Measurements from ENCODE around the gene ETF1. TPM values are rescaled to one million over a fixed set of nuclear protein-coding genes. Genes with fewer than 3 reads are reported as not detected.
A peak's percentile ranks its signal among the peaks of the same experiment; 100 is the strongest.

ETF1 gene
- total RNA-seq, 1 donor from 2014 or later, result 116 TPM

DNA sequence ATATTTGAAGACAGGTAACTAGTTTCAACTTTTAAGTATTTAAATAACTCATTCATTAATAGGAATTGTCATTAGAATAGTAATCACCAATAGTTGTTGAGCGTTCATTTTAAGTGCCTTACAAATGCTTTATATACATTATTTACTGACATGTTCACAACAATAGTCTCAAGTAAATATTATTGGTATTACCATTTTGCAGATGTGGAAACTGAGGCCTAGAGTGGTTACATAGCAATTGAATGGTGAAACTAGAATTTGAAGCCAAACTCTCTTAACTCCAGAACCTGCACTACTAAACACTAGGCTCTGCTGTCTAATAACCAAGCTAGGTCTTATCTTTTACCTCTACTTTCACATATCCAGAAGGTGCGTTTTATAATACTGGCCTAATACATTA is 37.0 kb upstream of the ETF1 start:
- no peaks in the 10 kb centered on the region for H3K36me3 ChIP-seq
- H3K9ac ChIP-seq, result no peak overlapping the region
- H3K4me1 ChIP-seq, result no peaks in the 10 kb centered on the region
- H3K36me3 Mint-ChIP-seq, result no peaks in the 10 kb centered on the region
- H3K9me3 Mint-ChIP-seq, result no peaks in the 10 kb centered on the region
- peaks cover 5% of the 10 kb centered on the region for H3K4me1 Mint-ChIP-seq
- no peak overlapping the region for H3K27ac Mint-ChIP-seq
- no peak overlapping the region for H3K4me2 ChIP-seq
- H3F3A ChIP-seq (ENCODE audit: low read depth), result peaks cover 20% of the 10 kb centered on the region
- DNase-seq (ENCODE audit: low spot score), result no peak
- TF ChIP-seq EZH2phosphoT487 (IDR thresholded peaks at IDR 0.05), result no peak
- no peaks in the 10 kb centered on the region for H3K27me3 ChIP-seq
- H2AFZ ChIP-seq (replicated peaks), result no peak overlapping the region
- H4K20me1 ChIP-seq (ENCODE audit: low read depth), result peaks cover under 1% of the 10 kb centered on the region
- H3K79me2 ChIP-seq (ENCODE audit: low read depth), result peaks cover 2% of the 10 kb centered on the region
- no peaks in the 10 kb centered on the region for H3K9me3 ChIP-seq (ENCODE audit: low read depth)
- no peak overlapping the region for H3K4me3 Mint-ChIP-seq
- H3K27me3 Mint-ChIP-seq (ENCODE audit: insufficient read depth, low read depth), result peaks cover 4% of the 10 kb centered on the region
- H3K27ac ChIP-seq, result no peak overlapping the region
- no peak overlapping the region for H3K4me3 ChIP-seq

- H2AFZ ChIP-seq (replicated peaks), result no peak overlapping the region
- Mint-ChIP-seq H3K27me3 (ENCODE audit: insufficient read depth, low read depth) (peaks cover 4% of the 10 kb centered on the region), H3K4me1 (peaks cover 9% of the 10 kb centered on the region), H3K9me3 (no peaks in the 10 kb centered on the region), H3K36me3 (no peaks in the 10 kb centered on the region), H3K4me3 (no peak overlapping the region), H3K27ac (peak overlapping the region; percentile 37)
- H3K9ac ChIP-seq, result no peak overlapping the region
- no peaks in the 10 kb centered on the region for H3K9me3 ChIP-seq (ENCODE audit: low read depth)
- no peaks in the 10 kb centered on the region for H3K36me3 ChIP-seq
- peaks cover 7% of the 10 kb centered on the region for H3K79me2 ChIP-seq (ENCODE audit: low read depth)
- H3K4me1 ChIP-seq, result no peaks in the 10 kb centered on the region
- H3K27me3 ChIP-seq, result no peaks in the 10 kb centered on the region
- no peak for DNase-seq (ENCODE audit: low spot score)
- H3K4me2 ChIP-seq, result no peak overlapping the region
- H3K4me3 ChIP-seq, result no peak overlapping the region
- H3K27ac ChIP-seq, result no peak overlapping the region
- peaks cover 6% of the 10 kb centered on the region for H4K20me1 ChIP-seq (ENCODE audit: low read depth)
- peaks cover 25% of the 10 kb centered on the region for H3F3A ChIP-seq (ENCODE audit: low read depth)
- no peak for TF ChIP-seq EZH2 (IDR thresholded peaks at IDR 0.05)
- TF ChIP-seq EZH2phosphoT487 (IDR thresholded peaks at IDR 0.05), result no peak
- no peak for TF ChIP-seq CTCF (IDR thresholded peaks at IDR 0.05)
These were observed 36.5 kb upstream of the ETF1 start for GRCh38 chr5:138579517-138579863.

DNA sequence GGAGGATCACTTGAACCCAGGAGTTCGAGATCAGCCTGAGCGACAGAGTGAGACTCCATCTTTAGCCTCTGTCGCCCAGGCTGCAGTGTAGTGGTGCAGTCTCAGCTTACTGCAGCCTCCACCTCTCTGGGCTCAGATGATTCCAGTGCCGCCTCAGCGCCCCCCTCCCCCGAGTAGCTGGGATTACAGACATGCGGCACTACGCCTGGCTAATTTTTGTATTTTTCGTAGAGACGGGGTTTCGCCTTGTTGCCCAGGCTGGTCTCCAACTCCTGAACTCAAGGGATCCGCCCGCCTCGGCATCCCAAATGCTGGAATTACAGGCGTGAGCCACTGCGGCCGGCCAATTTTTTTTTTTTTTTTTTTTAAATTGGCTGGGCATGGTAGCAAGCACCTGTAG is 34.4 kb upstream of the ETF1 start:
- Histone ChIP-seq H2AFZ (replicated peaks) (no peak overlapping the region), H3K4me1 (peaks cover 7% of the 10 kb centered on the region), H3K36me3 (peaks cover 2% of the 10 kb centered on the region), H4K20me1 (ENCODE audit: low read depth) (peaks cover 10% of the 10 kb centered on the region), H3K9ac (no peak overlapping the region), H3K4me2 (no peak overlapping the region), H3F3A (ENCODE audit: low read depth) (peaks cover 28% of the 10 kb centered on the region), H3K4me3 (no peak overlapping the region), H3K9me3 (ENCODE audit: low read depth) (no peaks in the 10 kb centered on the region), H3K79me2 (ENCODE audit: low read depth) (peaks cover 28% of the 10 kb centered on the region), H3K27ac (no peak overlapping the region), H3K27me3 (no peaks in the 10 kb centered on the region)
- peaks cover 7% of the 10 kb centered on the region for H3K36me3 Mint-ChIP-seq
- peaks cover 17% of the 10 kb centered on the region for H3K4me1 Mint-ChIP-seq
- peaks cover 4% of the 10 kb centered on the region for H3K27me3 Mint-ChIP-seq (ENCODE audit: insufficient read depth, low read depth)
- TF ChIP-seq EZH2 (IDR thresholded peaks at IDR 0.05), result no peak
- TF ChIP-seq EZH2phosphoT487 (IDR thresholded peaks at IDR 0.05), result no peak
- no peak for TF ChIP-seq CTCF (IDR thresholded peaks at IDR 0.05)
- DNase-seq (ENCODE audit: low spot score), result no peak
- H3K27ac Mint-ChIP-seq, result no peak overlapping the region
- H3K9me3 Mint-ChIP-seq, result no peaks in the 10 kb centered on the region
- H3K4me3 Mint-ChIP-seq, result peak overlapping the region; percentile 52

DNA sequence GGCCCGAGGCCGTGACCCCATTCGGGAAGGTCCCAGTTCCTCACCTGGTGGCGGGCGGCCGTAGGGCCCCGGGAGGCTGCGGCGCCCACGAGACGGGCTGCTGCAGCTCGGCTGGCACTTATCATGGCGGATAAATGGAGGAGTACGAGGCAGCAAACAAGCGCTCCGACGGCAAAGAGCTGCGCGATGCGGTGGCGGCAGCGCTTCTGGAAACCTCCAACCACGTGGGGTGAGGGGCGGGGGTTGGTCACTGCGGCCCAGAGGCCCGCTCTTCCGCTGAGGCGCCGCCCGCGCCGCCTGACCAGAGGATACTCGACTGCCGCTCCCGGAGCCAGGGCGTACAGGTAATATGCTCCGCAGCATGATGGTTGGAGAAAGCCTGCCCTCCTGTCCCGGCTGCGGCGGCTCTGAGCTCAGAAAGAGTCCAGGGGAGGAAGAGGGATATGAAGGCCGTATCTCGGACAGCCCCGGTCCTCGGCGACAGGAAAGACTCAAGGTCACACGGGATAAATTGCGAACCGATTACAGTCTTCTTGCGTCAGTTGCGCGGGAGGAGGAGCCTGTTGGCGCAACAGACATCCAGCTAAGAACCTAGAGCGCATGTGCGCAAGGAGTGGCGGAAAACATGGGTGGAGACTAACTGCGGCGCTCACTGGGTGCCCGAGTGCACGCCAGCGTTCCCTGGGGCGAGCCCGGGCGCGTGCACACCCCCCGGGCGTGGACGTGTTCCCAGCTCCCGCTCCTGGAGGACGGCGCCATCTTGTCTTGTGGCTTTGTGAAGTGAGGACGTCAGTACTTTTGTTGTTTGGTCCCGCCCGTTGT is 32.4 kb upstream of the ETF1 start, which contains the start of gene HSPA9:
HSPA9 (minus strand) TSS at position 208 of the 822 bp plus-strand sequence; CDS start at position 125, 83 bp downstream.
- peak within 1 kb of the TSS; percentile 86 for H2AFZ ChIP-seq (replicated peaks)
- Mint-ChIP-seq H3K27ac (peak within 1 kb of the TSS; percentile 100), H3K4me3 (peak within 1 kb of the TSS; percentile 97), H3K36me3 (peaks cover 19% of the 10 kb centered on the region), H3K4me1 (peaks cover 17% of the 10 kb centered on the region), H3K9me3 (no peaks in the 10 kb centered on the region), H3K27me3 (ENCODE audit: insufficient read depth, low read depth) (peaks cover 4% of the 10 kb centered on the region)
- peak; percentile 96 for DNase-seq (ENCODE audit: low spot score)
- peak within 1 kb of the TSS; percentile 95 for H3K9ac ChIP-seq
- H3K4me1 ChIP-seq, result peaks cover 7% of the 10 kb centered on the region
- TF ChIP-seq CTCF (IDR thresholded peaks at IDR 0.05), result peak; percentile 13
- no peak for TF ChIP-seq EZH2phosphoT487 (IDR thresholded peaks at IDR 0.05)
- no peaks in the 10 kb centered on the region for H3K27me3 ChIP-seq
- no peaks in the 10 kb centered on the region for H3K9me3 ChIP-seq (ENCODE audit: low read depth)
- peaks cover 10% of the 10 kb centered on the region for H4K20me1 ChIP-seq (ENCODE audit: low read depth)
- peak within 1 kb of the TSS; percentile 99 for H3K27ac ChIP-seq
- peaks cover 6% of the 10 kb centered on the region for H3K36me3 ChIP-seq
- peak within 1 kb of the TSS; percentile 71 for H3K4me3 ChIP-seq
- peaks cover 32% of the 10 kb centered on the region for H3F3A ChIP-seq (ENCODE audit: low read depth)
- peak within 1 kb of the TSS; percentile 98 for H3K4me2 ChIP-seq
- H3K79me2 ChIP-seq (ENCODE audit: low read depth), result peaks cover 41% of the 10 kb centered on the region
